Activated CD4-positive, alpha-beta T cell treated with anti-CD3 and anti-CD28 coated beads, Interleukin-2, amount 50 U/mL, for 24 hours (primary cell): Measurements from ENCODE around the gene ELMO3.

Experiments used
- DNase-seq, 2 donors: peaks; one replicate each; pipeline ENCODE4 v3.0.0-alpha.2; 2020; ENCODE audit warnings: low read depth in 1 of 2, low spot score in 1 of 2

The ELMO3 gene

GRCh38 chr16:67199011-67199807 is at the start of gene ELMO3:
ELMO3 (plus strand) TSS chr16:67199131; CDS start chr16:67199327, 196 bp downstream.
- DNase-seq, result no peak

GRCh38 chr16:67149276-67150046 is 49.5 kb upstream of the ELMO3 start:
- no peak for DNase-seq

- no peak for DNase-seq
These were observed 48.7 kb upstream of the ELMO3 start for GRCh38 chr16:67150047-67150832.

DNA sequence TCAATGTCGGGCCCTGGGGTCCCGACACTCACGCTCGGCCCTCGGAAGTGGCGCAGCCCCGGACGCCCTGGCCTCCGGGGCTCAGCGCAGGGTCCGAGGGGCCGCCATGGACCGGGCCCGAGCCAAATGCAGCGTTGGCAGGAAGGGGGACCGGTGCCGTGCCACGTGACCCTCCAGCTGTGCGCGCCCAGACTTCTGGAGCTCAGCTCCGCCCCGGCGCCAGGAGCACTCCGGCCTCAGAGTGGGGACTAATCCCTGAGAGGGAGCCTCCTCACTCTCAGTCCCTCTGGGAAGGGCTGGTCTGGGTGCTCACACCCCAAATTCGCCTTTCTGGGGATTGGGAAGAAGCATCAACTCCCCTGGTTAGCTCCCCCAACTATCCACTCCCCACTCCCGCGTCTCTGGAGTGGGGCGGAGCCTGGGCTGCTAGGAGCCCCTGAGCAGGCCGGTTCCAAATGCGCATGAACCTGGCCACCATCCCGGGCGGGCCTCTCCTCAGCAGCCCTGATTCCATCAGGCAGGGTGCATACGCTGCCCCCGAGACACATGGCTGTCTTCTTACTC is 48.0 kb upstream of the ELMO3 start, which contains the start of gene B3GNT9:
TSS of gene B3GNT9 (minus strand) at position 166 of the 564 bp plus-strand sequence. CDS start 513 bp downstream, outside the sequence.
- no peak for DNase-seq

GRCh38 chr16:67151431-67152097 is 47.4 kb upstream of the ELMO3 start:
- DNase-seq, result no peak

- no peak for DNase-seq
These were observed 44.2 kb upstream of the ELMO3 start for GRCh38 chr16:67154578-67155294.

GRCh38 chr16:67155295-67156142 is 43.4 kb upstream of the ELMO3 start:
- peak; percentile 54 to 67 for DNase-seq

DNA sequence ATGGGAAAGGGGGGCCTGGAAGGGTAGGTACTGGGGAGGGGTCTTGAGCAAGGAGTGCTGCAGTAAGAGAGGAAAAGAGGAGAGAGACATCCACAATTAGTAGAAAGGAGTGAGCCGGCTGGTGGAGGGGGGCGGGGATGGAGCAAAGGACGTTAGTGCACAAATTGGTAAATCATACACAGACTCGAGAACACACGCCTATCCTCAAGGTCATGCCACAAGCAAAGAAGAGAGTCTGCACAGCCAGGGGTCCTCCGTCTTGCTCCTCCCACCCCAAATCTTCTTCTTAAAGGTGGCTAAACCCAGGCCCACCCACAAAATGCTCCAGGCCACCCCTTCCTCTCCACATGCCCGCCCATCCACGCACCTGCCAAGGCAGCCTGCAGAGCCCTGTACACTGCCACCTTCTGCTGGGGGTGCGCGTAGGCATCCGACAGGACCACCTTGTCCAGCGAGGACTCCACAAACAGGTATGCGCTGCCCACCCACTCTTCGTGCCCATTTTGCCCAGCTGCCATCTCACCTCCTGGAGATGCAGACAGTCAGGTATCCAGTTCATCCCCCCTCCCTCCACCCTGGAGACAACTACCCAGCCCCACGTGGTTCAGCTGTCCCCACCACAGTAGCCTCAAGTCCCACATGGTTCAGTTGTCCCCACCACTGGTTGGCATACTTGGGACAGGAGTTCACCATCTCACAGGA is 42.6 kb upstream of the ELMO3 start:
- no peak for DNase-seq

- DNase-seq, result no peak
These were observed 41.7 kb upstream of the ELMO3 start for GRCh38 chr16:67157106-67157748.

DNA sequence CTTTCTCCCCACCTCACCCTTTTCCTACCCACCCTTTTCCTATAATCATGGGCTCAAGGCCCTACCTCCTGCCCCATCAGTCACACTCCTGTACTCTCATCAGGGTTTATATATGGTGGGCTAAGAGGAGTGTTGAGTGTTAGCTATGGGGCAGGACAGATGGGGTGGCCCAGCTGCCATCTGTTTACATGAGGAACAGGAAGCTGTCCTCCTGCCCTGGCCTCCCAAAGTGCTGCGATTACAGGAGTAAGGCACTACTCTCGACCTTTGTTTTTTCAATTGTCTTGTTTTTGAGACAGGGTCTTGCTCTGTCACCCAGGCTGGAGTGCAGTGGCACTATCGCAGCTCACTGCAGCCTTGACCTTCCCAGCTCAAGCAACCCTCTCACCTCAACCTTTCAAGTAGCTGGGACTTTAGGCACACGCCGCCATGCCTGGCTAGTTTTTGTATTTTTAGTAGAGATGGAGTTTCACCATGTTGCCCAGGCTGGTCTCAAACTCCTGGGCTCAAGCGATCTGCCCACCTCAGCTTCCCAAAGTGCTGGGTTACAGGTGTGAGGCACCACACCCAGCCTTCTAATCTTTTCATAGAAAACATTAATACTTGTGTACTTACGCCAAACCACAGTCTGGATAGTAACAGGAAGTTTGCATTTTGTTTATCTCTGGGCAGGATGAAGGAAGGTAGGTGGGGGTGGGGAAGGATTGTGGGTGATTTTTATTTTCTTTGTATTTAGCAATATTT is 40.9 kb upstream of the ELMO3 start:
- DNase-seq, result no peak

DNA sequence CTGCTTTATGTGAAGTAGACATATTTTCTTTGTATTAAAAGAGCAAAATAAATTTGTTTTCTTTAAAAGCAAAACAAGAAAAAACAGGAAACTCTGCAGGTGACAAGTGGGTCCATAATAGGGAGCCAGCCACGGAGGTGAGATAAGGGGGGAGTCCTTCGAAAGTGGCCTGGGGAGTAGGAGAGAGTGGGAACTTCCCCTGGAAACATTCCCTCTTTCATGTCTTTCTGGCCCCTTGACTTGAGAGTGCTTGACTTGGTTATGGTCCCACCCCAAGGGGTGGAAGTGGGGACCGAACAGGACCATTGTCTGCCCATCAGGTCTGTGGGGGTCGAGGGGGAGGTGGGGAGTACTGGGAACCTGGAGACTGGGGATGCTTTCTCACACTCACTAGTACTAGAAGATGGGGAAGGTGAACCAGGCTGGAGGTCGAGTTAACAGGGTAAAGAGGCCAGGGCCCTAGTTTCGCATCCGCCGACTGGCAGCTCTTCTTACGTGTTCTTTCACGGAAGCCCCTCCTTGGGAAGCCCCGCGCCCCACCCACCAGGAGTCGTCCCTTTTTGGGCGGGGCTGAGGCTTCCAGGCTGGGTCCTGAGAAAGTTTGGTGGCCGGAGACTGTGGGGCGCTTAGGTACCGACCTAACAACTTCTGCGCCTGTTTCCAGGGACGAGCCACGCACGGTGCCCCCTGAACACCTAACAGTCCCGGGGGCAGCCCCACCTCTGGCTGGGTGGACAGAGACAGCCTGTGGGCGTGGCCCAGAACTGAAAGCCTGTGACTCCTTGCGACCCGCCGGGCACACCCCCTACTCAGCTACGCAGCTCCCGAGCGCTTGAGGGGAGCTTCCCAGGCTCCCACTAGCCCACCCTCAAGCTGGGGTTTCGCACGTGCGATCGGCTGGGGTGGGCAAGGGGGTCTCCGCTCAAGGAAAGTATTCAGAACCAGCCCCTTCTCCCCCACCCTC is 40.0 kb upstream of the ELMO3 start:
- DNase-seq, result peak; percentile 53 to 64

- DNase-seq, result no peak
These were observed 37.3 kb upstream of the ELMO3 start for GRCh38 chr16:67161595-67162058.

DNA sequence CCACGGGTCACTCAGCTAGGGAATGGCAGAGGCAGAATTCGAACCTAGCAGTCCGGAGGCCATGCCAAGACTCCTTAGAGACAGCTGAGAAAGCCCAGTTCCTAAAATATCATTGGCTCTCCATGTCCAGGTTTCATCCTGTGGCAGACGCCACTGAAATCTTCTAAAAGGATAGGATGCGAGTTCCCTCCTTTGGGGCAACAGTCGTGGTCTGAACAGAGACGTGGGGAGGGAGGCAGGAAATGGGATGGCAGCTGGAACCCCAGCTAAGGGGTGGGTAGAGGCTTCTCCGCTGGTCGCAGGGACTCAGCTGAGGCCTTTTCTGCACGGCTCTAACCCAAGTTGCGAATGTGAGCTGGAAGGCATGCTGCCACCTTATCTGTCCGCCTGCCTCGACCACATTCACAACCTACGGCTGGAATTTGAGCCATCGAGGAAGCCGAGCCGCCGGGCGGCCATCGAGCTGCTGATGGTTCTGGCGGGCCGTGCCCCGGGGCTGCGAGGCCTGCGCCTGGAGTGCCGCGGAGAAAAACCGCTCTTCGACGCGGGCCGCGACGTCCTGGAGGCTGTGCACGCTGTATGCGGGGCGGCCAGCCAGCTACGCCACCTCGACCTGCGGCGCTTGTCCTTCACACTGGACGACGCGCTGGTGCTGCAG is 36.3 kb upstream of the ELMO3 start:
- no peak for DNase-seq

DNA sequence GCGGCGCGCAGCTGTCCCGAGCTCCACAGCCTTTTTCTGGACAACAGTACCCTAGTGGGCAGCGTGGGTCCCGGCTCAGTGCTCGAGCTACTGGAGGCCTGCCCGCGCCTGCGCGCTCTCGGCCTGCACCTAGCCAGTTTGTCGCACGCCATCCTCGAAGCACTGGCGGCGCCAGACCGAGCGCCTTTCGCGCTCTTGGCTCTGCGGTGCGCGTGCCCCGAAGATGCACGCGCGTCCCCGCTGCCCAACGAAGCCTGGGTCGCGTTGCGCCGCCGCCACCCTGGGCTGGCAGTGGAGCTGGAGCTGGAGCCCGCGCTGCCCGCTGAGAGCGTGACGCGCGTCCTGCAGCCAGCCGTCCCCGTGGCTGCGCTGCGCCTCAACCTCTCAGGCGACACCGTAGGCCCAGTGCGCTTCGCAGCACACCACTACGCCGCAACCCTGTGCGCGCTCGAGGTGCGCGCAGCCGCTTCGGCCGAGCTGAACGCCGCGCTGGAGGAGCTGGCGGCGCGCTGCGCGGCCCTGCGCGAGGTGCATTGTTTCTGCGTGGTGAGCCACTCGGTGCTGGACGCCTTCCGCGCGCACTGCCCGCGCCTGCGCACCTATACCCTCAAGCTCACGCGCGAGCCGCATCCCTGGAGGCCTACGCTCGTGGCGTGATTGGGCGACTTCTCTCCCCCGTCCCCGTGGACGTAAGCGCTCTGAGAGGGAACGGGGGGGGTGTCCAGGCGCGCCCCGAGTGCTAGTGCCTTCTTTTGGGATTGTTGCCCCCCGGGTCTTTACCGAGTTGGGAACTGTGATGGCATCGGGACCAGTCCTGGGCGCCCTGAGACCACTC is 35.5 kb upstream of the ELMO3 start:
- no peak for DNase-seq
